B cell (primary cell): ENCODE measurements around the gene RAPGEF5. TPM values are rescaled to one million over a fixed set of nuclear protein-coding genes. Genes with fewer than 3 reads are reported as not detected.

ENCODE experiments used
- ATAC-seq: fragments of 200-7000 bp; cut with Tn5 transposase; one replicate; pipeline ENCODE4 v1.10.0; 2021; ENCODE audit warnings: low read depth, mild to moderate bottlenecking, moderate number of reproducible peaks, moderate library complexity
- CTCF ChIA-PET: fragments of 350-600 bp; sonication (Branson Sonifier 250); formaldehyde crosslinking; loops from one replicate; lab custom pipeline; 2021; ENCODE audit warnings: antibody characterized with exemption, inconsistent platforms; lab: Charles Lee
- POLR2A ChIA-PET: fragments of 350-600 bp; sonication (Branson Sonifier 250); formaldehyde crosslinking; loops from one replicate; lab custom pipeline; 2021; ENCODE audit warnings: antibody characterized with exemption; lab: Charles Lee
- DNase-seq: peaks from one replicate; pipeline ENCODE4 v3.0.0; 2013
- H2AFZ ChIP-seq: 2 replicates; pipeline ENCODE4 v1.6.1; 2012; ENCODE audit warnings: mild to moderate bottlenecking, low read depth, low read length; ENCODE audit not compliant: insufficient read depth, poor library complexity, severe bottlenecking
- H3K27ac ChIP-seq, 2 donors: 1 replicate in 1 of 2; 2 replicates in 1 of 2; pipeline ENCODE4 v1.5.1; 2012 to 2013; ENCODE audit warnings: low read length in 2 of 2, mild to moderate bottlenecking in 2 of 2, moderate library complexity in 1 of 2
- H3K27me3 ChIP-seq, 4 experiments: fragments of 200-600 bp in 1 of 4; sonication (generic) in 1 of 4; replicated peaks in 1 of 4; 1 replicate in 2 of 4; 2 replicates in 2 of 4; pipeline versions ENCODE4 v1.6.1 to v1.7.0; 2013 to 2016; ENCODE audit warnings: low read length in 3 of 4, mild to moderate bottlenecking in 2 of 4, mixed read lengths in 1 of 4, moderate library complexity in 1 of 4; ENCODE audit not compliant: insufficient read depth in 4 of 4, control insufficient read depth in 3 of 4; ENCODE audit errors: control extremely low read depth in 1 of 4
- H3K36me3 ChIP-seq, 2 experiments: replicated peaks in 1 of 2; 1 replicate in 1 of 2; 2 replicates in 1 of 2; pipeline versions ENCODE4 v1.6.1 to v1.7.1; 2013; ENCODE audit warnings: low read length in 1 of 2; ENCODE audit not compliant: insufficient read depth in 2 of 2, control insufficient read depth in 1 of 2; ENCODE audit errors: control extremely low read depth in 1 of 2, extremely low read depth in 1 of 2
- H3K4me1 ChIP-seq, 2 donors: fragments of 200-600 bp in 1 of 2; sonication (generic) in 1 of 2; 1 replicate in 1 of 2; 2 replicates in 1 of 2; pipeline versions ENCODE4 v1.5.1 to v1.6.1; 2013 to 2017; ENCODE audit warnings: low read length in 2 of 2; ENCODE audit not compliant: control insufficient read depth in 2 of 2, insufficient read depth in 2 of 2
- H3K4me2 ChIP-seq: replicated peaks from 2 replicates; pipeline ENCODE3; 2012; ENCODE audit warnings: mild to moderate bottlenecking, low read depth, low read length; ENCODE audit not compliant: poor library complexity, severe bottlenecking
- H3K4me3 ChIP-seq, 5 experiments: fragments of 200-600 bp in 1 of 5; sonication (generic) in 1 of 5; 1 replicate in 3 of 5; 2 replicates in 2 of 5; pipeline versions ENCODE4 v1.5.1 to v1.7.0; 2011 to 2016; ENCODE audit warnings: low read length in 4 of 5, mild to moderate bottlenecking in 4 of 5, low read depth in 2 of 5, control low read depth in 1 of 5, moderate library complexity in 1 of 5; ENCODE audit not compliant: insufficient read depth in 1 of 5; ENCODE audit errors: control extremely low read depth in 1 of 5, extremely low read depth in 1 of 5
- H3K79me2 ChIP-seq: fragments of 200-600 bp; sonication (generic); one replicate; pipeline ENCODE4 v1.6.0; 2016; ENCODE audit warnings: low read length; ENCODE audit not compliant: control insufficient read depth, insufficient read depth
- H3K9ac ChIP-seq: fragments of 200-600 bp; sonication (generic); 2 replicates; pipeline ENCODE4 v1.6.1; 2017; ENCODE audit warnings: mild to moderate bottlenecking, low read length, moderate library complexity
- H3K9me3 ChIP-seq, 3 donors: one replicate each; pipeline versions ENCODE4 v1.6.1 to v1.7.1; 2013; ENCODE audit warnings: low read length in 2 of 3; ENCODE audit not compliant: control insufficient read depth in 2 of 3, insufficient read depth in 1 of 3; ENCODE audit errors: control extremely low read depth in 1 of 3
- H4K20me1 ChIP-seq: 2 replicates; pipeline ENCODE4 v1.6.0; 2012; ENCODE audit warnings: mild to moderate bottlenecking, low read length; ENCODE audit not compliant: insufficient read depth, control insufficient read depth, poor library complexity, severe bottlenecking
- H3K27ac Mint-ChIP-seq: one replicate; pipeline ENCODE4 v1.8.0; 2021; ENCODE audit warnings: mixed read lengths
- H3K27me3 Mint-ChIP-seq: one replicate; pipeline ENCODE4 v1.8.0; 2021; ENCODE audit warnings: mixed read lengths
- H3K4me1 Mint-ChIP-seq: one replicate; pipeline ENCODE4 v1.8.0; 2021; ENCODE audit warnings: mixed read lengths
- H3K4me3 Mint-ChIP-seq: one replicate; pipeline ENCODE4 v1.8.0; 2021; ENCODE audit warnings: mixed read lengths
- H3K9me3 Mint-ChIP-seq: one replicate; pipeline ENCODE4 v1.8.0; 2022; ENCODE audit warnings: mixed read lengths; ENCODE audit not compliant: insufficient read depth
- CTCF ChIP-seq: fragments of 200-600 bp; IDR thresholded peaks from one replicate; pipeline ENCODE4 v1.8.0; 2022; ENCODE audit warnings: antibody characterized with exemption, mild to moderate bottlenecking
- EZH2 ChIP-seq: IDR thresholded peaks from 2 replicates; pipeline ENCODE4 v1.6.1; 2012; ENCODE audit warnings: borderline replicate concordance, low read depth, mild to moderate bottlenecking, moderate library complexity, low read length; ENCODE audit not compliant: insufficient read depth, poor library complexity, severe bottlenecking
- WGBS: methylation state at CpG from one replicate; pipeline ENCODE4 v1.1.5; 2013; ENCODE audit warnings: missing lambda C conversion rate; ENCODE audit not compliant: insufficient coverage; 5-methylcytosine and 5-hydroxymethylcytosine counted together
- intact Hi-C: fragments of 100-400 bp; cut with micrococcal nuclease; formaldehyde crosslinking; loops from one replicate; pipeline ENCODE4 v1.10.0; 2022
- polyA plus RNA-seq: library from polyadenylated mRNA; depleted of rRNA; stranded (reverse); fragments of >200 nt; gene quantifications from 2 replicates; pipeline ENCODE4 v1.2.3, GENCODE V29; 2012
- total RNA-seq, 2 donors: library from RNA; stranded (reverse); fragments of 120-200 nt in 1 of 2; gene quantifications; 1 replicate in 1 of 2; 2 replicates in 1 of 2; pipeline versions ENCODE4 v1.2.3 to v1.2.4, GENCODE V29; 2013 to 2022

Gene RAPGEF5
- total and polyA plus RNA-seq, 2 donors (not counting 1 experiment from before 2014, with no cell fraction given), result 1.5 to 37.6 TPM

GRCh38 chr7:22287412-22287811, 69.5 kb downstream of the RAPGEF5 start:
- H3K9me3 ChIP-seq, result no peaks in the 10 kb centered on the region
- H3K27ac Mint-ChIP-seq, result no peak overlapping the region

GRCh38 chr7:22286436-22286835, 70.5 kb downstream of the RAPGEF5 start:
- Histone ChIP-seq H3K4me3 (no peak overlapping the region), H2AFZ (no peak overlapping the region), H3K4me2 (no peak overlapping the region), H4K20me1 (no peaks in the 10 kb centered on the region), H3K36me3 (peaks cover 0 to 3% of the 10 kb centered on the region in 2 experiments), H3K27me3 (no peaks in the 10 kb centered on the region), H3K27ac (no peak overlapping the region), H3K9ac (no peak overlapping the region), H3K9me3 (no peaks in the 10 kb centered on the region), H3K4me1 (no peaks in the 10 kb centered on the region), H3K79me2 (no peaks in the 10 kb centered on the region)
- Mint-ChIP-seq H3K27ac (no peak overlapping the region), H3K27me3 (no peaks in the 10 kb centered on the region), H3K9me3 (no peaks in the 10 kb centered on the region), H3K4me1 (peaks cover 3% of the 10 kb centered on the region), H3K4me3 (no peak overlapping the region)
- no peak for TF ChIP-seq EZH2
- no peak for TF ChIP-seq CTCF
- WGBS, result no CpG with 5 or more reads among the region's 2 CpGs
- intact Hi-C loops, result no loop called here
- ChIA-PET CTCF (no interaction called here), POLR2A (no interaction called here)
- ATAC-seq, result no peak
- DNase-seq, result no peak

More at GRCh38 chr7:22287412-22287811, 69.5 kb downstream of the RAPGEF5 start:
- H3K27me3 Mint-ChIP-seq, result no peaks in the 10 kb centered on the region
- intact Hi-C loops, result no loop called here
- ChIA-PET POLR2A (no interaction called here), CTCF (no interaction called here)
- no CpG with 5 or more reads among the region's 2 CpGs for WGBS
- Histone ChIP-seq H3K9ac (no peak overlapping the region), H4K20me1 (no peaks in the 10 kb centered on the region), H3K4me3 (no peak overlapping the region), H3K36me3 (peaks cover 0 to 3% of the 10 kb centered on the region in 2 experiments), H3K4me2 (no peak overlapping the region), H3K79me2 (no peaks in the 10 kb centered on the region), H3K27me3 (no peaks in the 10 kb centered on the region), H2AFZ (no peak overlapping the region), H3K4me1 (no peaks in the 10 kb centered on the region), H3K27ac (no peak overlapping the region)
- ATAC-seq (no peak), DNase-seq (no peak)
- TF ChIP-seq EZH2, result no peak
- no peak for TF ChIP-seq CTCF
- peaks cover 3% of the 10 kb centered on the region for H3K4me1 Mint-ChIP-seq
- H3K4me3 Mint-ChIP-seq, result no peak overlapping the region
- no peaks in the 10 kb centered on the region for H3K9me3 Mint-ChIP-seq
